Measurements from ENCODE around the gene CLEC17A. TPM values are rescaled to one million over a fixed set of nuclear protein-coding genes. Genes with fewer than 3 reads are reported as not detected.
"Not testable (repeated sequence)": the region's sequence is repeated elsewhere in the genome, so short reads cannot be mapped to it uniquely, and the experiment has no call there.

The CLEC17A gene
- total RNA-seq, 2 donors from 2014 or later, result 0.29 to 0.46 TPM

DNA sequence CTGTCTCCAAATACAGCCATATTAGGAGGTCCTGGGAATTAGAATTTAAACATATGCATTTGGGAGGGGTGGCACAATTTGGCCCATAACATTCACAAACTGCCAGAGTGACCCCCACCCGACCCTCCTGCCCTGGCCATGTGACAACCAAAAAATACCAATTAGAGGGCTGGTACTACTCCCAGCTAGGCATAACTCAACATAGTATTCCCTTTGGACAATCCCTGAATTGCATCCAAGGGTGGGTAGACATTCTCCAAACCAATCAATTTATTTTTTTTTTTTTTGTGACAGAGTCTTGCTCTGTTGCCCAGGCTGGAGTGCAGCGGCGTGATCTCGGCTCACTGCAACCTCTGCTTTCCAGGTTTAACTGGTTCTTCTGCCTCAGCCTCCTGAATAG is 29.8 kb downstream of the CLEC17A start:
- H3K9me3 Mint-ChIP-seq, result peaks cover 0 to 2% of the 10 kb centered on the region in 2 donors
- no peak overlapping the region for H3K27ac Mint-ChIP-seq
- ATAC-seq (replicated peaks in 1 of 2) (no peak), DNase-seq (no peak)
- peaks cover 9% of the 10 kb centered on the region for H3K4me1 Mint-ChIP-seq (ENCODE audit: low read depth)
- peaks cover 7% of the 10 kb centered on the region for H3K27me3 Mint-ChIP-seq (ENCODE audit: low read depth)
- peaks cover 0 to 3% of the 10 kb centered on the region in 2 donors for H3K36me3 Mint-ChIP-seq (ENCODE audit: insufficient read depth in 2 of 2)
- H3K4me3 Mint-ChIP-seq, result no peak overlapping the region

DNA sequence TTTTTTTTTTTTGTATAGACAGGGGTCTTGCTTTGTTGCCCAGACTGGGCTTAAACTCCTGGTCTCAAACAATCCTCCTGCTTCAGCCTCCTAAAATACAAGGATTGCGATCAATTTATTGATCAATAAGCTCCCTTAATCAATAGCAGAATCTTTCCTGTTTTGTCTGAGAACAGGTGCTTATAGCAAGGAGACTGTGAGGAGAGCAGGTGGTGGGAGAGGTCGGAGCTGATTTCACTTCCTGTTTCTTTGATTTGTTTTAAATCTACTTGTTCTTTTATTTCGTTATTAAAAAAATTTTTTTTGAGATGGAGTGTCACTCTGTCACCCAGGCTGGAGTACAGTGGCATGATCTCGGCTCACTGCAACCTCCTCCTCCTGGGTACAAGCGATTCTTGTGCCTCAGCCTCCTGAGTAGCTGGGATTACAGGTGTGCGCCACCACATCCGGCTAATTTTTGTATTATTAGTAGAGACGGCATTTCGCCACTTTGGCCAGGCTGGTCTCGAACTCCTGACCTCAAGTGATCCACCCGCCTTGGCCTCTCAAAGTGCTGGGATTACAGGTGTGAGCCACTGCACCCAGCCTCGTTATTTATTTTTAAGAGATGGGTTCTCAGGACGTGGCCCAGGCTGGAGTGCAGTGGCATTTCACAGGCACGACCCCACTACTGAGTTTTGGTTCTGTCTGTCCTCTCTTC is 30.7 kb downstream of the CLEC17A start:
- not testable (repeated sequence) for H3K4me3 Mint-ChIP-seq; H3K27me3 Mint-ChIP-seq (ENCODE audit: low read depth); H3K4me1 Mint-ChIP-seq (ENCODE audit: low read depth); DNase-seq; H3K36me3 Mint-ChIP-seq (ENCODE audit: insufficient read depth in 2 of 2); H3K9me3 Mint-ChIP-seq; H3K27ac Mint-ChIP-seq; ATAC-seq (replicated peaks in 1 of 2)

DNA sequence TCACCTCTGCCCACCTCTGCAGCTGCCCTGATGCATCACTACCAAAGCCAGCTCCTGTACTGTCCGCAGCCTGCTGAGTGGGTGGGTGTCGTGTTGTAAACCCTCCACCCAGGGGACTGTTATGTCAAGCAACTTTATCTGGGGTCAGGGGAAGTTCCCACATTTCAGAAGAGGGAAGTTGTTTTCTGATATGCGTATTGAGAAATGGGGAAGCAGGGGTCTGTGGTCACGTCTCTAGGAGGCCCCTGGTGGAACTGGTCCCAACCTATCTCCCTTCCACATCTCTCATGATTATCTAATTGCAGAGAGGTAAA is 31.2 kb downstream of the CLEC17A start:
- Mint-ChIP-seq H3K27me3 (ENCODE audit: low read depth) (peaks cover 7% of the 10 kb centered on the region), H3K4me3 (no peak overlapping the region), H3K36me3 (ENCODE audit: insufficient read depth in 2 of 2) (peaks cover 5% of the 10 kb centered on the region in 2 donors), H3K27ac (no peak overlapping the region), H3K9me3 (peaks cover 2 to 3% of the 10 kb centered on the region in 2 donors), H3K4me1 (ENCODE audit: low read depth) (peaks cover 9% of the 10 kb centered on the region)
- ATAC-seq (replicated peaks in 1 of 2), result no peak
- no peak for DNase-seq

DNA sequence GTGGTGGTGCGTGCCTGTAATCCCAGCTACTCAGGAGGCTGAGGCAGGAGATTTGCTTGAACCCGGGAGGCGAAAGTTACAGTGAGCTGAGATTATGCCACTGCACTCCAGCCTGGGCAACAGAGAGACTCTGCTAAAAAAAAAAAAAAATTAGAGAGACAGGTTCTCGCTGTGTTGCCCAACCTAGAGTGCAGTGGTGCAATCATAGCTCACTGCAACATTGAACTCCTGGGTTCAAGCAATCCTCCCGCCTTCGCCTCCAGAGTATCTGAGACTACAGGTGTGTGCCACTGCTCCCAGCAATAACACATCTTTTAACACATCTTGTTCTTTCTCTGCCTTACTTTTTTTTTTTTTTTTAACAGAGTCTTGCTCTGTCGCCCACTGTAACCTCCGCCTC is 32.7 kb downstream of the CLEC17A start:
- peaks cover 7% of the 10 kb centered on the region for H3K27me3 Mint-ChIP-seq (ENCODE audit: low read depth)
- H3K36me3 Mint-ChIP-seq (ENCODE audit: insufficient read depth in 2 of 2), result peaks cover 7 to 8% of the 10 kb centered on the region in 2 donors
- peaks cover 7 to 8% of the 10 kb centered on the region in 2 donors for H3K9me3 Mint-ChIP-seq
- no peak overlapping the region for H3K27ac Mint-ChIP-seq
- no peak for ATAC-seq (replicated peaks in 1 of 2)
- no peak for DNase-seq
- no peak overlapping the region for H3K4me3 Mint-ChIP-seq
- peaks cover 9% of the 10 kb centered on the region for H3K4me1 Mint-ChIP-seq (ENCODE audit: low read depth)

DNA sequence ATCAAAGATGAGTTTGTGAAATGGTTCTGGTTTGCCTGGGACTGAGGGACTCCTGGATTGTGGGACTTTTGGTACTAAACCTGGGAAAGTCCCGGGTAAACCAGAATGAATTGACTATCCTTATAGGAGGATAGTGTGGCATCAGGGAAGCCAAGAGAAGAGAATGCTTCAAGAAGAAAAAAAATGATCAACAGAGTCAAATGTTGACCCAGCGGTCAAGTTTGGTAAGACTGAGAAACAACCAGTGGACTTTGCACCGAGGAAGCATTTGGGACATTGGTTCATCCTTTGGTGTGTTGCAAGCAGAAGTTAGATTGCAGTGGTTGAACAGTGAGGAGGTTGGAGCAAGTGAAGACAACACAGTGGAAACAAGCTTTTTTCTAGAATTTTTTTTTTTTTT is 33.5 kb downstream of the CLEC17A start:
- DNase-seq, result no peak
- Mint-ChIP-seq H3K27ac (no peak overlapping the region), H3K4me3 (no peak overlapping the region), H3K4me1 (ENCODE audit: low read depth) (peaks cover 9% of the 10 kb centered on the region), H3K9me3 (peaks cover 7 to 8% of the 10 kb centered on the region in 2 donors), H3K27me3 (ENCODE audit: low read depth) (peaks cover 7% of the 10 kb centered on the region), H3K36me3 (ENCODE audit: insufficient read depth in 2 of 2) (peaks cover 7 to 8% of the 10 kb centered on the region in 2 donors)
- no peak for ATAC-seq (replicated peaks in 1 of 2)

DNA sequence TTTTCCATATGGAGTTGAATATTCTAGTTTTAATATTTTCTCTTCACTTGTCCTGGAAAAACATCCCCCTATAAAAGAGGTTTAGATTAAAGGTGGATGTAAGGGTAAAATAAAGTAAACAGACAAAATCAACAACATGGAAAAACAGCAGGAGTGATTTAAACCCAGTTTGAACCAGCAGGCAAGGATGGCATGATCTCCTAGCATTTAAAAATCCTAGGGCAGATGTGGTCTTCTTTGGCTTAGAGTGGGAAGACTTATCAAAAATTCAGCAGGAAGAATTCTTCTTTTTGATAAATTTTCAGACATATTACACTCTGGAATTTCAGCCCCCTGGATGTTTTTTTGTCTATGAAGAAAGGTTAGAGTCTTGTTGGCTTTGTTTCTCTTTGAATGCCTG is 36.5 kb downstream of the CLEC17A start:
- no peak overlapping the region for H3K4me3 Mint-ChIP-seq
- H3K27ac Mint-ChIP-seq, result no peak overlapping the region
- H3K27me3 Mint-ChIP-seq (ENCODE audit: low read depth), result peaks cover 7% of the 10 kb centered on the region
- no peaks in the 10 kb centered on the region for H3K4me1 Mint-ChIP-seq (ENCODE audit: low read depth)
- H3K36me3 Mint-ChIP-seq (ENCODE audit: insufficient read depth in 2 of 2), result peaks cover 7 to 8% of the 10 kb centered on the region in 2 donors
- DNase-seq (no peak), ATAC-seq (replicated peaks in 1 of 2) (no peak)
- peaks cover 7 to 8% of the 10 kb centered on the region in 2 donors for H3K9me3 Mint-ChIP-seq

DNA sequence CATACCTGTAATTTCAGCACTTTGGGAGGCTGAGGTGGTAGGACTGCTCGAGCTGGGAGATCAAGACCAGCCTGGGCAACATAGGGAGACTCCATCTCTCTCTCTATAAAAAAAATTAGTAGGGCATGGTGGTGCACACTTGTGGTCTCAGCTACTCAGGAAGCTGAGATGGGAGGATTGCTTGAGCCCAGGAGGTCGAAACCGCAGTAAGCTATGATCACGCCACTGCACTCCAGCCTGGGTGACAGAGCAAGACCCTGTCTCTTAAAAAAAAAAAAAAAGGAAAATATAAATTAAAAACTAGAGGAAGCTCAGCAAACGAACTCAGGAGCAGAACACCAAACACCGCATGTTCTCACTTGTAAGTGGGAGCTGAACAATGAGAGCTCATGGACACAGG is 41.6 kb downstream of the CLEC17A start:
- not testable (repeated sequence) for H3K4me1 Mint-ChIP-seq (ENCODE audit: low read depth); H3K27me3 Mint-ChIP-seq (ENCODE audit: low read depth); H3K4me3 Mint-ChIP-seq; H3K27ac Mint-ChIP-seq; ATAC-seq (replicated peaks in 1 of 2); H3K9me3 Mint-ChIP-seq; H3K36me3 Mint-ChIP-seq (ENCODE audit: insufficient read depth in 2 of 2); DNase-seq

DNA sequence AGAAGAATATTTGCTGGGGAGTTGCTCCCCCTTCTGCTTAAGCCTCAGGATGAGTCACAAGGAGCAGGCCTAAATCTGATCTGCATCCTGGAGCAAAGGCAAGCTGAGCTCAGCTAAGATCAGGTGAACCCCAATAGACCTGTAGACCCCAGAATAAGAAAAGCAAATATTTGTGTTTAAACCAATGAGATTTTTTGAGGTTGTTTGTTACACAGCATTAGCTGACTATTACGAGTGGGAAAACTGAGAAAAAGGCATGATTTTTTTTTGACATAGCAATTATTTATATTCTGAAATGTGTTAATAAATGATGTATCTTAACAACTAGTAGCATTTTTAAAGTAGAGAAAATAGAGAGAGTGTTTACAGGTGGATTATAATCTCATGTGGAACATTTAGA is 46.7 kb downstream of the CLEC17A start:
- Mint-ChIP-seq H3K9me3 (peaks cover 0 to 6% of the 10 kb centered on the region in 2 donors), H3K4me3 (no peak overlapping the region), H3K4me1 (ENCODE audit: low read depth) (no peaks in the 10 kb centered on the region), H3K27ac (no peak overlapping the region), H3K27me3 (ENCODE audit: low read depth) (no peaks in the 10 kb centered on the region), H3K36me3 (ENCODE audit: insufficient read depth in 2 of 2) (no peaks in the 10 kb centered on the region)
- ATAC-seq (replicated peaks in 1 of 2), result no peak
- no peak for DNase-seq

DNA sequence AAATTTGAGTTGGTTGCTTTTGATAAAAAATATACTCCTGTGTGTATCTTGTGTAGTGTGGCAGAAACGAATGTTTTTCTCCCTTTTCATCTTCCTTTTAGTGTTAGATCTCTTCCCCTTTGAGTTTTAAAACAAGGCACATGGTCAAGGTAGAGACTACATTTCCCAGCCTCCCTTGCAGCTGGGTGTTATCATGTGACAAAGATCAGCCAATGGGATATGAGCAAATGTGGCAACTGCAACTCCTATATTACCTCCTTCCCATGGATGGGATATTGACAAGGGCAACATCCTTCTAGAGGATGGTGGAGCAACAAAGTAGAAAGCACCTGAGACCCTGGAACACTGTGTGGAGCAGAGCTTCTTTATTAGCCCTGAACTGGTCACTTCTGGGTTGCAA is 49.4 kb downstream of the CLEC17A start:
- Mint-ChIP-seq H3K4me3 (no peak overlapping the region), H3K27me3 (ENCODE audit: low read depth) (no peaks in the 10 kb centered on the region), H3K4me1 (ENCODE audit: low read depth) (no peaks in the 10 kb centered on the region), H3K9me3 (peaks cover 0 to 6% of the 10 kb centered on the region in 2 donors), H3K36me3 (ENCODE audit: insufficient read depth in 2 of 2) (no peaks in the 10 kb centered on the region), H3K27ac (no peak overlapping the region)
- DNase-seq (peak in 1 of 2 donors; percentile 3), ATAC-seq (replicated peaks in 1 of 2) (peak in 1 of 2 donors; percentile 30)

DNA sequence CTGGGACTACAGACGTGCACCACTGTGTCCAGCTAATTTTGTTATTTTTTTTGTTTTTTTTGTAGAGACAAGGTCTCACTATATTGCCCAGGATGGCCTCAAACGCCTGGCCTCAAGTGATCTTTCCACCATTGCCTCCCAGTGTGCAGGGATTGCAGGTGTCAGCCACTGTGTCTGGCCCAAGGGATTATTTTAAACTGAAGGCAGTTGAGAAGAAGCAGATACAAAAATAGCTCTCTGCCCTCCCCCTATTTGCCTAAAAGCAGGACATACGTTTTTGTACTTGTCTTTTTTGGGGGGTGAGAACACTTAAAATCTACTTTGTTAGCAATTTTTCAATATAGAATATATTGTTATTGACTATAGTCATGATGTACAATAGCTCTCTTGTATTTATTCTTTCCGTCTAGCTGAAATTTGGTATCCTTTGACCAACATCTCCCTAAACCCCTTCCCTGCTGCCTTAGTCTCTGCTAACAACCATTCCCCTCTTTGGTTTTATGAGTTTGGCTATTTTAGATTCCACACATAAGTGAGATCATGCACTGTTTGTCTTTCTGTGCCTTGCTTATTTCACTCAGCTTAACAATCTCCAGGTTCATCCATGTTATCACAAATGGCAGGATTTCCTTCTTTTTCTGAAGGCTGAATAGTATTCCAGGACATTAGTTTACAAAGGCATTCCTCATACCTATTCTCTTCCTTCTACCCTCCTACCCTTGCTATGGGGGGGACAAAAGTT is 56.8 kb downstream of the CLEC17A start:
- Mint-ChIP-seq H3K4me3 (no peak overlapping the region), H3K4me1 (ENCODE audit: low read depth) (peaks cover 6% of the 10 kb centered on the region), H3K9me3 (peaks cover 9 to 13% of the 10 kb centered on the region in 2 donors), H3K27ac (no peak overlapping the region), H3K27me3 (ENCODE audit: low read depth) (peaks cover 12% of the 10 kb centered on the region), H3K36me3 (ENCODE audit: insufficient read depth in 2 of 2) (peaks cover 0 to 9% of the 10 kb centered on the region in 2 donors)
- DNase-seq (no peak), ATAC-seq (replicated peaks in 1 of 2) (no peak)

DNA sequence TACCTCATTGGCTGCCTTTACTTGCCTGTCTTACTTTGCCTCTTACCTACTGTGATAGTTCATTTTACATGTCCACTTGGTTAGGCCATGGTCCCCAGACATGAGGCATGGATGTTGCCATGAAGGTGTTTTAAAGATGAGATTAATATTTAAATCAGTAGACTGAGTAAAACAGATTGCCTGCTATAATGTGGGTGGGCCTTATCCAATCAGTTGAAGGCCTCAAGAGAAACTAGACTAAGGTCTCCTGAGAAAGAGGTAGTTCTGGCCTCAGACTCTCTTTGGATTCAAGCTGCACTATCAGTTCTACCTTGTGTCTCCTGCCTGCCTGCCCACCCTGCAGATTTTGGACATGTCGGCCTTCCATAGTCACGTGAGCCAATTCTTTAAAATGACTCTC is 65.6 kb downstream of the CLEC17A start:
- peaks cover 6% of the 10 kb centered on the region in 2 donors for H3K9me3 Mint-ChIP-seq
- no peak for ATAC-seq (replicated peaks in 1 of 2)
- H3K27me3 Mint-ChIP-seq (ENCODE audit: low read depth), result peaks cover 34% of the 10 kb centered on the region
- no peaks in the 10 kb centered on the region for H3K4me1 Mint-ChIP-seq (ENCODE audit: low read depth)
- no peak overlapping the region for H3K4me3 Mint-ChIP-seq
- DNase-seq, result no peak
- H3K27ac Mint-ChIP-seq, result no peak overlapping the region
- peaks cover 2% of the 10 kb centered on the region in 2 donors for H3K36me3 Mint-ChIP-seq (ENCODE audit: insufficient read depth in 2 of 2)

DNA sequence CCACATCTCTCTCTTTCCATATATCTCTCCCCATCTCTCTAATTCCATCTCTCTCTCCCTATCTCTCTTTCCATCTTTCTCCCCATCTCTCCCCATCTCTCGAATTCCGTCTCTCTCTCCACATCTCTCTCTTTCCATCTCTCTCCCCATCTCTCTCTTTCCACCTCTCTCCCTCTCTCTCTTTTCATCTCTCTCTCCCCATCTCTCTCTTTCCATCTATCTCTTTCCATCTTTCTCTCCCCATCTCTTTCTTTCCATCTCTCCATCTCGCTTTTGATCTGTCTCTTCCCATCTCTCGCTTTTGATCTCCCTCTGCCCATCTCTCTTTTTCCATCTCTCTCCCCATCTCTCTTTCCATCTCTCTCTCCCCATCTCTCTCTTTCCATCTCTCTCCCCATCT is 66.1 kb downstream of the CLEC17A start:
- ATAC-seq (replicated peaks in 1 of 2) (no peak), DNase-seq (no peak)
- Mint-ChIP-seq H3K4me3 (no peak overlapping the region), H3K36me3 (ENCODE audit: insufficient read depth in 2 of 2) (peaks cover 2% of the 10 kb centered on the region in 2 donors), H3K9me3 (peaks cover 6% of the 10 kb centered on the region in 2 donors), H3K27ac (no peak overlapping the region), H3K27me3 (ENCODE audit: low read depth) (peaks cover 34% of the 10 kb centered on the region), H3K4me1 (ENCODE audit: low read depth) (no peaks in the 10 kb centered on the region)

DNA sequence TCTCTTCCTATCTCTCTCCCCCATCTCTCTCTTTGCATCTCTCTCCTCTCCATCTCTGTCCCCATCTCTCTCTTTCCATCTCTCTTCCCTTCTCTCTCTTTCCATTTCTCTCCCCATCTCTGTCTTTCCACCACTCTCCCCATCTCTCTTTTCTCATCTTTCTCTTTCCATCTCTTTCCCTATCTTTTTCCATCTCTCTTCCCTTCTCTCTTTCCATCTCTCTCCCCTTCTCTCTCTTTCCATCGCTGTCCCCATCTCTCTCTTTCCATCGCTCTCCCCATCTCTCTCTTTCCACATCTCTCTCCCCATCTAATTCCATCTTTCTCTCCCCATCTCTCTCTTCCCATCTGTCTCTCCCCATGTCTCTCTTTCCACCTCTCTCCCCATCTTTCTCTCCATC is 67.3 kb downstream of the CLEC17A start:
- Mint-ChIP-seq H3K36me3 (ENCODE audit: insufficient read depth in 2 of 2) (peaks cover 2% of the 10 kb centered on the region in 2 donors), H3K27ac (no peak overlapping the region)
- ATAC-seq (replicated peaks in 1 of 2), result no peak

More for the DNA sequence above, 67.3 kb downstream of the CLEC17A start:
- Mint-ChIP-seq H3K9me3 (peaks cover 6% of the 10 kb centered on the region in 2 donors), H3K27me3 (ENCODE audit: low read depth) (peaks cover 34% of the 10 kb centered on the region), H3K4me1 (ENCODE audit: low read depth) (no peaks in the 10 kb centered on the region), H3K4me3 (no peak overlapping the region)
- DNase-seq, result no peak

Data from activated T-cell treated with anti-CD3 and anti-CD28 coated beads, Interleukin-2, amount 50 U/mL, for 72 hours (primary cell).